NOMO-1 treated with DMSO at 0.1 percent for 48 hours (cell line): ENCODE measurements around the gene MYL5.
"Not testable (repeated sequence)": the region's sequence is repeated elsewhere in the genome, so short reads cannot be mapped to it uniquely, and the experiment has no call there.

Source experiments
- DNase-seq: peaks from one replicate; lab custom pipeline; 2025; ENCODE audit not compliant: unreplicated experiment; lab: John Stamatoyannopoulos, UW

MYL5 gene

GRCh38 chr4:656436-657337 is 17.7 kb upstream of the MYL5 start:
- no peak for DNase-seq

- DNase-seq: no peak
Observed at GRCh38 chr4:657338-657833, 17.0 kb upstream of the MYL5 start.

GRCh38 chr4:657834-658667 is 16.3 kb upstream of the MYL5 start:
- no peak for DNase-seq

GRCh38 chr4:658681-659667 is 15.4 kb upstream of the MYL5 start:
- no peak for DNase-seq

- DNase-seq: no peak
Observed at GRCh38 chr4:659851-660250, 14.5 kb upstream of the MYL5 start.

- no peak for DNase-seq
Observed at GRCh38 chr4:660401-660800, 13.9 kb upstream of the MYL5 start.

GRCh38 chr4:661231-661630 is 13.1 kb upstream of the MYL5 start:
- no peak for DNase-seq

GRCh38 chr4:661881-662761 is 12.2 kb upstream of the MYL5 start:
- no peak for DNase-seq

- DNase-seq: no peak
Observed at GRCh38 chr4:663046-663437, 11.3 kb upstream of the MYL5 start.

- DNase-seq: no peak
Observed at GRCh38 chr4:663438-664428, 10.6 kb upstream of the MYL5 start.

- DNase-seq: no peak
Observed at GRCh38 chr4:664713-665231, 9.6 kb upstream of the MYL5 start.

GRCh38 chr4:665381-665750 is 9.0 kb upstream of the MYL5 start:
- DNase-seq: no peak

GRCh38 chr4:665751-666435 is 8.4 kb upstream of the MYL5 start:
- no peak for DNase-seq

- DNase-seq: no peak
Observed at GRCh38 chr4:666436-666810, 7.9 kb upstream of the MYL5 start.

- no peak for DNase-seq
Observed at GRCh38 chr4:666822-667544, 7.4 kb upstream of the MYL5 start.

- DNase-seq: no peak
Observed at GRCh38 chr4:667545-667925, 6.8 kb upstream of the MYL5 start.

- not testable (repeated sequence) for DNase-seq
Observed at GRCh38 chr4:668219-668618, 6.1 kb upstream of the MYL5 start.
